HepG2 (cell line): ENCODE results near the gene TMCO4. TPM values are rescaled to one million over a fixed set of nuclear protein-coding genes. Genes with fewer than 3 reads are reported as not detected.

Experiments
- ATAC-seq: fragments of 200-7000 bp; cut with Tn5 transposase; 3 replicates; pipeline ENCODE4 v1.9.1; 2020; ENCODE audit warnings: mild to moderate bottlenecking, moderate library complexity
- BruUV-seq: library from RNA; stranded (reverse); fragments of 400-500 nt; replicated peaks from 2 replicates; lab custom pipeline; 2021; lab: Mats Ljungman, UMichigan
- CTCF ChIA-PET: fragments of 300-600 bp; formaldehyde crosslinking; extraction: SDS; loops from one replicate; lab custom pipeline; 2021; ENCODE audit warnings: low total read pairs, inconsistent platforms, low intra/inter-chr PET ratio; lab: Yijun Ruan, JAX
- POLR2A ChIA-PET: fragments of 350-600 bp; sonication (Branson Sonifier 250); formaldehyde crosslinking; loops from one replicate; lab custom pipeline; 2020; ENCODE audit warnings: antibody characterized with exemption, inconsistent platforms; lab: Yijun Ruan, JAX
- DNase-seq: peaks from one replicate; pipeline ENCODE4 v3.0.0-alpha.2; 2015; ENCODE audit warnings: low spot score
- FAIRE-seq: peaks from 3 replicates; lab custom pipeline; 2011; peaks lifted over from hg19 to GRCh38; lab: Jason Lieb, UNC
- H2AFZ ChIP-seq: one replicate; pipeline ENCODE4 v1.6.1; 2011; ENCODE audit warnings: low read length, inconsistent platforms
- H3K27ac ChIP-seq: fragments of 300-600 bp; 3 replicates; pipeline ENCODE4 v1.8.0; 2011; ENCODE audit warnings: mixed run types, mild to moderate bottlenecking, mixed read lengths, low read length, inconsistent platforms; ENCODE audit not compliant: insufficient read depth; ENCODE audit errors: extremely low read length
- H3K27me3 ChIP-seq, 2 experiments: fragments of 200-600 bp in 1 of 2; 2 replicates in 1 of 2; 3 replicates in 1 of 2; pipeline versions ENCODE4 v1.6.0 to v1.8.0; 2011; ENCODE audit warnings: low read length in 2 of 2, mild to moderate bottlenecking in 2 of 2, moderate library complexity in 2 of 2, inconsistent platforms in 1 of 2; ENCODE audit not compliant: insufficient read depth in 2 of 2, control insufficient read depth in 1 of 2
- H3K36me3 ChIP-seq, 2 experiments: fragments of 200-600 bp in 1 of 2; replicated peaks in 1 of 2; 2 replicates in 1 of 2; 3 replicates in 1 of 2; pipeline versions ENCODE4 v1.5.1 to v1.8.0; 2011; ENCODE audit warnings: low read length in 2 of 2, inconsistent platforms in 1 of 2; ENCODE audit not compliant: insufficient read depth in 2 of 2, control insufficient read depth in 1 of 2
- H3K4me1 ChIP-seq: 2 replicates; pipeline ENCODE4 v1.5.1; 2012; ENCODE audit warnings: low read length, inconsistent platforms; ENCODE audit not compliant: insufficient read depth
- H3K4me2 ChIP-seq: 2 replicates; pipeline ENCODE4 v1.6.0; 2011; ENCODE audit warnings: low read depth, low read length, inconsistent platforms
- H3K4me3 ChIP-seq, 3 experiments: fragments of 200-600 bp in 1 of 3; sonication (generic), shearing (Covaris generic) in 1 of 3; replicated peaks in 1 of 3; 2 replicates each; pipeline ENCODE4 v1.5.1; 2011 to 2016; ENCODE audit warnings: low read length in 3 of 3, inconsistent platforms in 2 of 3, low read depth in 2 of 3, mild to moderate bottlenecking in 2 of 3, control low read depth in 1 of 3, mixed read lengths in 1 of 3; ENCODE audit not compliant: insufficient read depth in 1 of 3
- H3K79me2 ChIP-seq: one replicate; pipeline ENCODE4 v1.6.1; 2011; ENCODE audit warnings: low read length, inconsistent platforms; ENCODE audit not compliant: insufficient read depth
- H3K9ac ChIP-seq: 2 replicates; pipeline ENCODE4 v1.6.0; 2011; ENCODE audit warnings: mild to moderate bottlenecking, low read depth, low read length, inconsistent platforms; ENCODE audit not compliant: insufficient read depth
- H3K9me3 ChIP-seq: 2 replicates; pipeline ENCODE4 v1.5.1; 2012; ENCODE audit warnings: mild to moderate bottlenecking, low read length
- H4K20me1 ChIP-seq: 2 replicates; pipeline ENCODE4 v1.6.0; 2011; ENCODE audit warnings: inconsistent platforms, mild to moderate bottlenecking, low read length, moderate library complexity; ENCODE audit not compliant: insufficient read depth
- HMG20B ChIP-seq: conservative IDR thresholded peaks from 2 replicates; pipeline ENCODE4 v1.6.1; 2016; ENCODE audit warnings: missing genetic modification reagents, missing compliant biosample characterization
- HOXA5 ChIP-seq: sonication (generic); formaldehyde crosslinking; IDR thresholded peaks from 2 replicates; pipeline ENCODE4 v1.4.0; 2020; ENCODE audit warnings: missing genetic modification reagents
- IRF2 ChIP-seq: IDR thresholded peaks from 2 replicates; pipeline ENCODE4 v1.6.1; 2018; ENCODE audit warnings: missing genetic modification reagents, missing compliant biosample characterization
- KDM5A ChIP-seq: fragments of 200-600 bp; sonication (generic); IDR thresholded peaks from 2 replicates; pipeline ENCODE4 v1.7.0; 2018; ENCODE audit warnings: antibody characterized with exemption, mild to moderate bottlenecking, low read length, borderline replicate concordance
- PCBP1 ChIP-seq: fragments of 200-400 bp; formaldehyde crosslinking; IDR thresholded peaks from 2 replicates; pipeline ENCODE4 v1.6.1; 2017; ENCODE audit warnings: mild to moderate bottlenecking, low read depth, low read length, borderline replicate concordance
- SALL1 ChIP-seq: sonication (generic); formaldehyde crosslinking; IDR thresholded peaks from 2 replicates; pipeline ENCODE4 v1.8.0; 2022; ENCODE audit warnings: mild to moderate bottlenecking, missing genetic modification reagents
- TCF7 ChIP-seq: sonication (generic); IDR thresholded peaks from 2 replicates; pipeline ENCODE4 v1.6.1; 2016; ENCODE audit warnings: antibody characterized with exemption, low read depth
- TEAD3 ChIP-seq: optimal IDR thresholded peaks from 2 replicates; pipeline ENCODE3; 2016; ENCODE audit warnings: borderline replicate concordance
- ZKSCAN1 ChIP-seq: fragments of 150-350 bp; IDR thresholded peaks from 2 replicates; pipeline ENCODE4 v1.6.1; 2014; ENCODE audit warnings: low read length
- ZNF563 ChIP-seq: sonication (generic); formaldehyde crosslinking; IDR thresholded peaks from 2 replicates; pipeline ENCODE4 v1.8.0; 2022; ENCODE audit warnings: mild to moderate bottlenecking, moderate library complexity, missing genetic modification reagents
- ZNF614 ChIP-seq: IDR thresholded peaks from 2 replicates; pipeline ENCODE4 v1.6.1; 2018; ENCODE audit warnings: missing biosample characterization, missing genetic modification reagents, inconsistent platforms, borderline replicate concordance
- WGBS: methylation state at CpG from one replicate; pipeline ENCODE4 v1.1.6; 2017; ENCODE audit warnings: low lambda C conversion rate; 5-methylcytosine and 5-hydroxymethylcytosine counted together
- in situ Hi-C: cut with HindIII; loops from 2 replicates; pipeline ENCODE4 v1.10.0; 2017; ENCODE audit warnings: low pct_unique_long_range_greater_than_20kb; ENCODE audit not compliant: extremely low pct_ligation_motif_present
- intact Hi-C: fragments of 100-400 bp; cut with micrococcal nuclease; formaldehyde crosslinking; loops from one replicate; pipeline ENCODE4 v1.10.0; 2022; ENCODE audit not compliant: unreplicated experiment
- polyA plus RNA-seq, 8 experiments: library from polyadenylated mRNA; depleted of rRNA in 3 of 8; stranded (reverse) in 7 of 8; unstranded in 1 of 8; fragments of >200 nt; fragmentation: Illumina TruSeq in 4 of 8; extraction: Trizol in 4 of 8; gene quantifications; 2 replicates each; pipeline versions ENCODE4 v1.2.1 to v1.2.3, GENCODE V29; 2011 to 2016; ENCODE audit warnings: low read depth in 4 of 8, missing spikeins in 1 of 8, mixed read lengths in 1 of 8; ENCODE audit not compliant: insufficient read depth in 1 of 8
- total RNA-seq, 5 experiments: library from RNA; depleted of rRNA; stranded (reverse); fragments of >200 nt; fragmentation: Illumina TruSeq; extraction: Trizol; gene quantifications; 2 replicates each; pipeline ENCODE4 v1.2.3, GENCODE V29; 2016; ENCODE audit warnings: low read depth in 1 of 5
- TF ChIP-seq, protein P1 (sequence below): sonication (generic); formaldehyde crosslinking; IDR thresholded peaks from 2 replicates; pipeline ENCODE4 v1.4.0; 2020; ENCODE audit warnings: missing genetic modification reagents
- TF ChIP-seq, protein P2 (sequence below): IDR thresholded peaks from 2 replicates; pipeline ENCODE4 v1.6.1; 2016

The TMCO4 gene
- total and polyA plus RNA-seq, 2 of the 13 experiments (the other 11 are each of a cell fraction or from before 2014, with no cell fraction given): 2.1 to 4.1 TPM

DNA sequence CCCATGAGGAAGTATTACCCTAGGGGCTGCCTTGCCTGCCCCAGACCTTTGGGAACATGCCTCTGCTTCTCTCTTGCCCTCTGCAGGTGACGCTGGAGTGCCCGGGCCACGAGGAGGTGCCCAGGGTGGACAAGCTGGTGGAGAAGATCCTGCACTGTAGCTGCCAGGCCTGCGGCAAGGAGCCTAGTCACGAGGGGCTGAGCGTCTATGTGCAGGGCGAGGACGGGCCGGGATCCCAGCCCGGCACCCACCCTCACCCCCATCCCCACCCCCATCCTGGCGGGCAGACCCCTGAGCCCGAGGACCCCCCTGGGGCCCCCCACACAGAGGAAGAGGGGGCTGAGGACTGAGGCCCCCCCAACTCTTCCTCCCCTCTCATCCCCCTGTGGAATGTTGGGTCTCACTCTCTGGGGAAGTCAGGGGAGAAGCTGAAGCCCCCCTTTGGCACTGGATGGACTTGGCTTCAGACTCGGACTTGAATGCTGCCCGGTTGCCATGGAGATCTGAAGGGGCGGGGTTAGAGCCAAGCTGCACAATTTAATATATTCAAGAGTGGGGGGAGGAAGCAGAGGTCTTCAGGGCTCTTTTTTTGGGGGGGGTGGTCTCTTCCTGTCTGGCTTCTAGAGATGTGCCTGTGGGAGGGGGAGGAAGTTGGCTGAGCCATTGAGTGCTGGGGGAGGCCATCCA, 142.8 kb downstream of the TMCO4 start (continued):
- no peak for TF ChIP-seq TEAD3
- TF ChIP-seq, all 625 proteins: peak for 0

DNA sequence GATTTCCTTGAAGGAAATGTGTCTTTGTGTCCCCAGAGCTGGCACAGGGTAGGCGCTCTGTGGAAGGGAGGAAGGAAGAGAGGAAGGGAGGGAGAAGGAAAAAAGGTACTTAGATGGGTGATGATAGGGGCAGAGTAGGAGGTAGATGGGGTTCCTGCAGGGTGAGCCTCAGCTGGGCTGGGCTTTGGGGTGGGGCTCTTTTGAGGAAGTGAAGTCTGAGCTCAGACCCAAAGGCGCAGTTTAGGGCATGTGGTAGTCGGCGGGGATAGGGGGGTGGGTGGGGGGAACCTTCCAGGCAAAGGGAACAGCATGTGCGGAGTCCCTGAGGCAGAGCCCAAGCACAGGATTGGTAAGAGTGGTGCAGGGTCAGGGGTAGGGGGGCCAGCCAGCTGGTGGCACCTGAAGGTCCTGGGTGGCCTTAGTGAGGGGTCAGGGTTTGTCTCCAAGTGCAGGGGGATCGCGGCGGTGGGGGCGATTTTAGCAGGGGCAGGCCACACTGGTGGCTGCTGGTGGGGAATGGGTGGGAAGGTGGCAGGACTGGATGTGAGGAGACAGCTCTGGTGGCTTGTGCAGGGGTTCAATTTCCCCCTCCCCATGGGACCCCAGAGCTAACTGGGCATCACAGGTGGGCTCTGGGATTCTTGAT, 143.5 kb downstream of the TMCO4 start:
- Histone ChIP-seq H4K20me1 (no peaks in the 10 kb centered on the region), H3K79me2 (no peaks in the 10 kb centered on the region), H3K9ac (no peak overlapping the region), H3K4me3 (no peak overlapping the region), H3K27me3 (no peaks in the 10 kb centered on the region), H3K36me3 (no peaks in the 10 kb centered on the region), H3K4me2 (no peak overlapping the region), H3K9me3 (no peaks in the 10 kb centered on the region), H2AFZ (no peak overlapping the region), H3K4me1 (peaks cover 22% of the 10 kb centered on the region), H3K27ac (no peak overlapping the region)
- in situ Hi-C loops (no loop called here), intact Hi-C loops (no loop called here)
- 92% methylated on average over 9 of the region's 9 CpGs for WGBS
- no TSS peak for BruUV-seq
- no peak for DNase-seq
- TF ChIP-seq ZNF614 (no peak), TCF7 (no peak), SALL1 (CRISPR knock-in tag) (no peak), HOXA5 (CRISPR knock-in tag) (no peak), IRF2 (CRISPR knock-in tag) (no peak), ZNF563 (no peak), HMG20B (CRISPR knock-in tag) (no peak), PCBP1 (no peak), KDM5A (no peak), ZKSCAN1 (no peak)
- TF ChIP-seq, protein P1, sequence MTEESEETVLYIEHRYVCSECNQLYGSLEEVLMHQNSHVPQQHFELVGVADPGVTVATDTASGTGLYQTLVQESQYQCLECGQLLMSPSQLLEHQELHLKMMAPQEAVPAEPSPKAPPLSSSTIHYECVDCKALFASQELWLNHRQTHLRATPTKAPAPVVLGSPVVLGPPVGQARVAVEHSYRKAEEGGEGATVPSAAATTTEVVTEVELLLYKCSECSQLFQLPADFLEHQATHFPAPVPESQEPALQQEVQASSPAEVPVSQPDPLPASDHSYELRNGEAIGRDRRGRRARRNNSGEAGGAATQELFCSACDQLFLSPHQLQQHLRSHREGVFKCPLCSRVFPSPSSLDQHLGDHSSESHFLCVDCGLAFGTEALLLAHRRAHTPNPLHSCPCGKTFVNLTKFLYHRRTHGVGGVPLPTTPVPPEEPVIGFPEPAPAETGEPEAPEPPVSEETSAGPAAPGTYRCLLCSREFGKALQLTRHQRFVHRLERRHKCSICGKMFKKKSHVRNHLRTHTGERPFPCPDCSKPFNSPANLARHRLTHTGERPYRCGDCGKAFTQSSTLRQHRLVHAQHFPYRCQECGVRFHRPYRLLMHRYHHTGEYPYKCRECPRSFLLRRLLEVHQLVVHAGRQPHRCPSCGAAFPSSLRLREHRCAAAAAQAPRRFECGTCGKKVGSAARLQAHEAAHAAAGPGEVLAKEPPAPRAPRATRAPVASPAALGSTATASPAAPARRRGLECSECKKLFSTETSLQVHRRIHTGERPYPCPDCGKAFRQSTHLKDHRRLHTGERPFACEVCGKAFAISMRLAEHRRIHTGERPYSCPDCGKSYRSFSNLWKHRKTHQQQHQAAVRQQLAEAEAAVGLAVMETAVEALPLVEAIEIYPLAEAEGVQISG (CRISPR knock-in tag): no peak
- TF ChIP-seq, protein P2, sequence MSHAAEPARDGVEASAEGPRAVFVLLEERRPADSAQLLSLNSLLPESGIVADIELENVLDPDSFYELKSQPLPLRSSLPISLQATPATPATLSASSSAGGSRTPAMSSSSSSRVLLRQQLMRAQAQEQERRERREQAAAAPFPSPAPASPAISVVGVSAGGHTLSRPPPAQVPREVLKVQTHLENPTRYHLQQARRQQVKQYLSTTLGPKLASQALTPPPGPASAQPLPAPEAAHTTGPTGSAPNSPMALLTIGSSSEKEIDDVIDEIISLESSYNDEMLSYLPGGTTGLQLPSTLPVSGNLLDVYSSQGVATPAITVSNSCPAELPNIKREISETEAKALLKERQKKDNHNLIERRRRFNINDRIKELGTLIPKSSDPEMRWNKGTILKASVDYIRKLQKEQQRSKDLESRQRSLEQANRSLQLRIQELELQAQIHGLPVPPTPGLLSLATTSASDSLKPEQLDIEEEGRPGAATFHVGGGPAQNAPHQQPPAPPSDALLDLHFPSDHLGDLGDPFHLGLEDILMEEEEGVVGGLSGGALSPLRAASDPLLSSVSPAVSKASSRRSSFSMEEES (CRISPR knock-in tag): no peak
- no peak for ATAC-seq
- POLR2A ChIA-PET: no interaction called here
- FAIRE-seq: no peak
- CTCF ChIA-PET: no interaction called here
